Natural killer cell treated with Interleukin-12 subunit alpha and Interleukin-12 subunit beta and Interleukin-15 and Interleukin-18, amount 100 ng/mL, for 72 hours (primary cell): ENCODE measurements around the gene PSMA4. TPM values are rescaled to one million over a fixed set of nuclear protein-coding genes. Genes with fewer than 3 reads are reported as not detected.
"Not testable (repeated sequence)": the region's sequence is repeated elsewhere in the genome, so short reads cannot be mapped to it uniquely, and the experiment has no call there.

Experiments
- ATAC-seq, 2 donors: fragments of 150-1000 bp; cut with Tn5 transposase in 1 of 2; sonication (Bioruptor Pico), chemical (Tn5 transposase) in 1 of 2; 2 replicates each; pipeline ENCODE4 v1.10.0; 2021
- DNase-seq: peaks from one replicate; pipeline ENCODE4 v3.0.0; 2022; ENCODE audit warnings: low spot score
- H3K27ac Mint-ChIP-seq, 2 donors: 1 replicate in 1 of 2; 2 replicates in 1 of 2; pipeline ENCODE4 v1.8.0; 2022; ENCODE audit warnings: mixed read lengths in 2 of 2, mild to moderate bottlenecking in 1 of 2, moderate library complexity in 1 of 2
- H3K27me3 Mint-ChIP-seq, 2 donors: 1 replicate in 1 of 2; 2 replicates in 1 of 2; pipeline ENCODE4 v1.8.0; 2022; ENCODE audit warnings: mixed read lengths in 2 of 2
- H3K36me3 Mint-ChIP-seq: one replicate; pipeline ENCODE4 v1.8.0; 2022; ENCODE audit warnings: mixed read lengths
- H3K4me1 Mint-ChIP-seq, 2 donors: 1 replicate in 1 of 2; 2 replicates in 1 of 2; pipeline ENCODE4 v1.8.0; 2022; ENCODE audit warnings: low read depth in 2 of 2, mixed read lengths in 2 of 2, mild to moderate bottlenecking in 1 of 2
- H3K4me3 Mint-ChIP-seq: one replicate; pipeline ENCODE4 v1.8.0; 2022; ENCODE audit warnings: mixed read lengths
- H3K9me3 Mint-ChIP-seq: 2 replicates; pipeline ENCODE4 v1.8.0; 2022; ENCODE audit warnings: mixed read lengths
- total RNA-seq, 2 donors: library from RNA; stranded (reverse); gene quantifications; one replicate each; pipeline ENCODE4 v1.2.3, GENCODE V29; 2022

PSMA4 gene
- total RNA-seq: 100 to 1,000 TPM; 144 to 286 TPM

GRCh38 chr15:78540141-78540870, at the start of gene PSMA4:
Gene PSMA4 (plus strand): TSS chr15:78540444. CDS start chr15:78541928, 1,484 bp downstream.
- Mint-ChIP-seq H3K27ac (peak within 1 kb of the TSS; percentile 93 to 96), H3K36me3 (peaks cover 21% of the 10 kb centered on the region), H3K4me1 (peaks cover 20 to 34% of the 10 kb centered on the region in 2 donors), H3K4me3 (peak within 1 kb of the TSS; percentile 98), H3K9me3 (no peaks in the 10 kb centered on the region), H3K27me3 (no peaks in the 10 kb centered on the region)
- DNase-seq (peak; percentile 94), ATAC-seq (peak; percentile 92 to 93)

GRCh38 chr15:78492872-78493271, 47.4 kb upstream of the PSMA4 start:
- no peaks in the 10 kb centered on the region for H3K9me3 Mint-ChIP-seq
- no peak for ATAC-seq
- H3K36me3 Mint-ChIP-seq: peaks cover 41% of the 10 kb centered on the region
- H3K27ac Mint-ChIP-seq: peak overlapping the region in 1 of 2 donors; percentile 1
- no peak overlapping the region for H3K4me3 Mint-ChIP-seq
- no peak for DNase-seq
- no peaks in the 10 kb centered on the region for H3K27me3 Mint-ChIP-seq
- no peaks in the 10 kb centered on the region for H3K4me1 Mint-ChIP-seq

GRCh38 chr15:78501857-78502256, 38.4 kb upstream of the PSMA4 start:
- DNase-seq (no peak), ATAC-seq (no peak)
- Mint-ChIP-seq H3K36me3 (peaks cover 11% of the 10 kb centered on the region), H3K9me3 (no peaks in the 10 kb centered on the region), H3K27ac (no peak overlapping the region), H3K27me3 (no peaks in the 10 kb centered on the region), H3K4me3 (no peak overlapping the region), H3K4me1 (peaks cover 2 to 4% of the 10 kb centered on the region in 2 donors)

GRCh38 chr15:78502641-78503040, 37.6 kb upstream of the PSMA4 start:
- ATAC-seq (no peak), DNase-seq (no peak)
- Mint-ChIP-seq H3K27me3 (no peaks in the 10 kb centered on the region), H3K27ac (no peak overlapping the region), H3K4me3 (no peak overlapping the region), H3K9me3 (no peaks in the 10 kb centered on the region), H3K36me3 (peaks cover 7% of the 10 kb centered on the region), H3K4me1 (peaks cover 7 to 9% of the 10 kb centered on the region in 2 donors)

GRCh38 chr15:78506971-78507830, 33.0 kb upstream of the PSMA4 start, which contains the start of gene HYKK:
Gene HYKK (plus strand): TSS chr15:78507577. CDS start chr15:78513089, 5,512 bp downstream.
- Mint-ChIP-seq H3K36me3 (no peaks in the 10 kb centered on the region), H3K27me3 (peaks cover 7 to 13% of the 10 kb centered on the region in 2 donors), H3K27ac (peak within 1 kb of the TSS in 1 of 2 donors; percentile 79), H3K4me3 (peak within 1 kb of the TSS; percentile 83), H3K9me3 (no peaks in the 10 kb centered on the region), H3K4me1 (peaks cover 7 to 13% of the 10 kb centered on the region in 2 donors)
- DNase-seq: peak; percentile 80
- ATAC-seq: peak; percentile 94

GRCh38 chr15:78507831-78508160, 32.4 kb upstream of the PSMA4 start:
- Mint-ChIP-seq H3K4me1 (peaks cover 7 to 13% of the 10 kb centered on the region in 2 donors), H3K4me3 (peak overlapping the region; percentile 83), H3K27ac (no peak overlapping the region), H3K36me3 (no peaks in the 10 kb centered on the region), H3K27me3 (peaks cover 7 to 13% of the 10 kb centered on the region in 2 donors), H3K9me3 (no peaks in the 10 kb centered on the region)
- DNase-seq (no peak), ATAC-seq (peak; percentile 25 to 37)

GRCh38 chr15:78508272-78508671, 32.0 kb upstream of the PSMA4 start:
- DNase-seq: no peak
- ATAC-seq: no peak
- Mint-ChIP-seq H3K36me3 (no peaks in the 10 kb centered on the region), H3K4me3 (peak overlapping the region; percentile 83), H3K27me3 (peaks cover 7 to 13% of the 10 kb centered on the region in 2 donors), H3K9me3 (no peaks in the 10 kb centered on the region), H3K4me1 (peaks cover 7 to 13% of the 10 kb centered on the region in 2 donors), H3K27ac (no peak overlapping the region)

- ATAC-seq (no peak), DNase-seq (no peak)
- Mint-ChIP-seq H3K27me3 (peaks cover 10 to 13% of the 10 kb centered on the region in 2 donors), H3K4me1 (peaks cover 7 to 13% of the 10 kb centered on the region in 2 donors), H3K36me3 (no peaks in the 10 kb centered on the region), H3K27ac (no peak overlapping the region), H3K9me3 (no peaks in the 10 kb centered on the region), H3K4me3 (no peak overlapping the region)
Observed at GRCh38 chr15:78509726-78510312, 30.4 kb upstream of the PSMA4 start.

GRCh38 chr15:78520035-78520434, 20.2 kb upstream of the PSMA4 start:
- not testable (repeated sequence) for H3K27ac Mint-ChIP-seq, H3K36me3 Mint-ChIP-seq, H3K9me3 Mint-ChIP-seq, DNase-seq, H3K27me3 Mint-ChIP-seq, H3K4me1 Mint-ChIP-seq, ATAC-seq, H3K4me3 Mint-ChIP-seq

GRCh38 chr15:78524230-78524629, 16.0 kb upstream of the PSMA4 start:
- Mint-ChIP-seq H3K4me1 (no peaks in the 10 kb centered on the region), H3K27me3 (peaks cover 0 to 7% of the 10 kb centered on the region in 2 donors), H3K4me3 (no peak overlapping the region), H3K36me3 (no peaks in the 10 kb centered on the region), H3K27ac (no peak overlapping the region), H3K9me3 (no peaks in the 10 kb centered on the region)
- DNase-seq: no peak
- ATAC-seq: no peak

GRCh38 chr15:78527325-78527724, 12.9 kb upstream of the PSMA4 start:
- DNase-seq (no peak), ATAC-seq (no peak)
- Mint-ChIP-seq H3K27ac (no peak overlapping the region), H3K9me3 (no peaks in the 10 kb centered on the region), H3K36me3 (no peaks in the 10 kb centered on the region), H3K4me1 (no peaks in the 10 kb centered on the region), H3K4me3 (no peak overlapping the region), H3K27me3 (peaks cover 0 to 7% of the 10 kb centered on the region in 2 donors)

GRCh38 chr15:78533331-78533730, 6.9 kb upstream of the PSMA4 start:
- no peaks in the 10 kb centered on the region for H3K27me3 Mint-ChIP-seq
- H3K27ac Mint-ChIP-seq: no peak overlapping the region
- no peaks in the 10 kb centered on the region for H3K4me1 Mint-ChIP-seq

GRCh38 chr15:78536134-78536533, 4.1 kb upstream of the PSMA4 start:
- Mint-ChIP-seq H3K27me3 (no peaks in the 10 kb centered on the region), H3K27ac (no peak overlapping the region), H3K36me3 (peaks cover 4% of the 10 kb centered on the region), H3K4me3 (no peak overlapping the region), H3K9me3 (no peaks in the 10 kb centered on the region), H3K4me1 (peaks cover 4 to 9% of the 10 kb centered on the region in 2 donors)
- DNase-seq (no peak), ATAC-seq (no peak)

More at GRCh38 chr15:78533331-78533730, 6.9 kb upstream of the PSMA4 start:
- H3K36me3 Mint-ChIP-seq: no peaks in the 10 kb centered on the region
- ATAC-seq: no peak
- no peak overlapping the region for H3K4me3 Mint-ChIP-seq
- no peak for DNase-seq
- no peaks in the 10 kb centered on the region for H3K9me3 Mint-ChIP-seq
